PC-3 (cell line): Measurements from ENCODE around the gene PTPRN2. TPM values are rescaled to one million over a fixed set of nuclear protein-coding genes. Genes with fewer than 3 reads are reported as not detected.

Experiments used
- ATAC-seq: fragments of 200-7000 bp; cut with Tn5 transposase; 2 replicates; pipeline ENCODE4 v1.9.1; 2020; ENCODE audit warnings: mild to moderate bottlenecking, moderate library complexity
- BruUV-seq: library from RNA; stranded (reverse); fragments of 400-500 nt; replicated peaks from 2 replicates; lab custom pipeline; 2021; lab: Mats Ljungman, UMichigan
- CTCF ChIA-PET: fragments of 300-600 bp; sonication (Branson Sonifier 250); formaldehyde crosslinking; loops from one replicate; lab custom pipeline; 2022; ENCODE audit warnings: antibody characterized with exemption; lab: Charles Lee
- POLR2A ChIA-PET: fragments of 300-600 bp; sonication (Branson Sonifier 250); formaldehyde crosslinking; loops from one replicate; lab custom pipeline; 2022; ENCODE audit warnings: antibody characterized with exemption; ENCODE audit not compliant: unreplicated experiment; lab: Charles Lee
- DNase-seq: peaks from one replicate; pipeline ENCODE4 v3.0.0-alpha.2; 2015
- H2AFZ ChIP-seq: fragments of 300-600 bp; sonication (generic); 2 replicates; pipeline ENCODE4 v1.6.0; 2016; ENCODE audit warnings: antibody characterized with exemption, low read length
- H3F3A ChIP-seq: fragments of 300-600 bp; sonication (generic); one replicate; pipeline ENCODE4 v1.6.0; 2017; ENCODE audit warnings: antibody characterized with exemption, low read length, control low read depth, mild to moderate bottlenecking; ENCODE audit not compliant: unreplicated experiment
- H3K27ac ChIP-seq: fragments of 300-600 bp; sonication (generic); 2 replicates; pipeline ENCODE4 v1.5.1; 2016; ENCODE audit warnings: mild to moderate bottlenecking, low read length
- H3K27me3 ChIP-seq: fragments of 300-600 bp; sonication (generic); 2 replicates; pipeline ENCODE4 v1.6.1; 2016; ENCODE audit warnings: low read length, mixed read lengths
- H3K36me3 ChIP-seq: fragments of 300-600 bp; sonication (generic); 2 replicates; pipeline ENCODE4 v1.6.1; 2016; ENCODE audit warnings: low read depth, mixed run types, low read length, mixed read lengths
- H3K4me1 ChIP-seq: fragments of 300-600 bp; sonication (generic); 2 replicates; pipeline ENCODE4 v1.5.1; 2016; ENCODE audit warnings: low read length; ENCODE audit not compliant: insufficient read depth
- H3K4me2 ChIP-seq: fragments of 300-600 bp; sonication (generic); 2 replicates; pipeline ENCODE4 v1.6.0; 2016; ENCODE audit warnings: low read length
- H3K4me3 ChIP-seq: fragments of 300-600 bp; sonication (generic); 2 replicates; pipeline ENCODE4 v1.5.1; 2016; ENCODE audit warnings: mild to moderate bottlenecking, low read length, mixed read lengths
- H3K79me2 ChIP-seq: fragments of 300-600 bp; sonication (generic); 2 replicates; pipeline ENCODE4 v1.6.1; 2017; ENCODE audit warnings: low read length, mixed read lengths
- H3K9ac ChIP-seq: fragments of 300-600 bp; sonication (generic); 2 replicates; pipeline ENCODE4 v1.6.0; 2016; ENCODE audit warnings: mild to moderate bottlenecking, low read length
- H3K9me2 ChIP-seq: fragments of 300-600 bp; sonication (generic); replicated peaks from 2 replicates; pipeline ENCODE4 v1.6.1; 2016; ENCODE audit warnings: mixed run types, low read length, mixed read lengths
- H3K9me3 ChIP-seq: fragments of 300-600 bp; sonication (generic); 2 replicates; pipeline ENCODE4 v1.6.1; 2016; ENCODE audit warnings: low read length, mixed read lengths
- H4K20me1 ChIP-seq: fragments of 300-600 bp; sonication (generic); 2 replicates; pipeline ENCODE4 v1.6.1; 2016; ENCODE audit warnings: low read length, mixed read lengths
- CTCF ChIP-seq: fragments of 300-600 bp; sonication (generic); conservative IDR thresholded peaks from 2 replicates; pipeline ENCODE4 v1.5.1; 2017; ENCODE audit warnings: antibody characterized with exemption, low read depth, mild to moderate bottlenecking, low read length
- EZH2 ChIP-seq: fragments of 300-600 bp; sonication (generic); IDR thresholded peaks from one replicate; pipeline ENCODE4 v1.6.1; 2017; ENCODE audit warnings: antibody characterized with exemption, mild to moderate bottlenecking, low read length; ENCODE audit not compliant: unreplicated experiment
- EZH2phosphoT487 ChIP-seq: fragments of 300-600 bp; sonication (generic); IDR thresholded peaks from 2 replicates; pipeline ENCODE4 v1.6.1; 2018; ENCODE audit warnings: mild to moderate bottlenecking, antibody characterized with exemption, low read length, borderline replicate concordance
- intact Hi-C: fragments of 100-400 bp; cut with micrococcal nuclease; formaldehyde crosslinking; loops from 2 replicates; pipeline ENCODE4 v1.9.0; 2023
- total RNA-seq: library from RNA; depleted of rRNA; stranded (reverse); fragments of >200 nt; gene quantifications from 2 replicates; pipeline ENCODE4 v1.2.3, GENCODE V29; 2014

PTPRN2 gene
- total RNA-seq, 1 experiment from 2014 or later, result 3.2 TPM

- Histone ChIP-seq H4K20me1 (no peaks in the 10 kb centered on the region), H3K9me2 (no peaks in the 10 kb centered on the region), H3K79me2 (no peaks in the 10 kb centered on the region), H3K4me3 (no peak overlapping the region), H3K4me1 (no peaks in the 10 kb centered on the region), H3K9ac (no peak overlapping the region), H3K36me3 (no peaks in the 10 kb centered on the region), H2AFZ (no peak overlapping the region), H3K27me3 (no peaks in the 10 kb centered on the region; the same call in 1 of the 2 replicates), H3K27ac (no peak overlapping the region), H3F3A (no peaks in the 10 kb centered on the region), H3K4me2 (no peak overlapping the region), H3K9me3 (no peaks in the 10 kb centered on the region)
- no TSS peak for BruUV-seq
- CTCF ChIA-PET, result no interaction called here
- ATAC-seq (no peak), DNase-seq (no peak)
- no peak for TF ChIP-seq EZH2phosphoT487
- no peak for TF ChIP-seq CTCF
- no peak for TF ChIP-seq EZH2
- POLR2A ChIA-PET, result no interaction called here
- intact Hi-C loops, result no loop called here
These were observed 811.9 kb downstream of the PTPRN2 start for GRCh38 chr7:157775560-157776332.

- BruUV-seq, result no TSS peak
- no peak for ATAC-seq
These were observed 812.5 kb downstream of the PTPRN2 start for GRCh38 chr7:157775021-157775559.

More at GRCh38 chr7:157775021-157775559, 812.5 kb downstream of the PTPRN2 start:
- intact Hi-C loops, result no loop called here
- ChIA-PET POLR2A (no interaction called here), CTCF (no interaction called here)
- Histone ChIP-seq H3K4me1 (no peaks in the 10 kb centered on the region), H3K27me3 (no peaks in the 10 kb centered on the region; the same call in 1 of the 2 replicates), H3K9ac (no peak overlapping the region), H3K36me3 (no peaks in the 10 kb centered on the region), H4K20me1 (no peaks in the 10 kb centered on the region), H3K79me2 (no peaks in the 10 kb centered on the region), H3K4me2 (no peak overlapping the region), H3K27ac (no peak overlapping the region), H3K9me3 (no peaks in the 10 kb centered on the region), H3K9me2 (no peaks in the 10 kb centered on the region), H3F3A (no peaks in the 10 kb centered on the region), H2AFZ (no peak overlapping the region), H3K4me3 (no peak overlapping the region)
- TF ChIP-seq EZH2phosphoT487 (no peak), CTCF (no peak), EZH2 (no peak)
- no peak for DNase-seq
